IMR-90 (cell line): ENCODE results near the gene POMT2. TPM values are rescaled to one million over a fixed set of nuclear protein-coding genes. Genes with fewer than 3 reads are reported as not detected.
"Not testable (repeated sequence)": the region's sequence is repeated elsewhere in the genome, so short reads cannot be mapped to it uniquely, and the experiment has no call there.

Source experiments
- ATAC-seq: fragments of 200-7000 bp; cut with Tn5 transposase; 2 replicates; pipeline ENCODE4 v1.9.1; 2020; ENCODE audit warnings: low read depth, mild to moderate bottlenecking, moderate library complexity
- BruUV-seq: library from RNA; stranded (reverse); fragments of 400-500 nt; replicated peaks from 2 replicates; lab custom pipeline; 2021; lab: Mats Ljungman, UMichigan
- CTCF ChIA-PET: fragments of 300-600 bp; formaldehyde crosslinking; extraction: SDS; loops from one replicate; lab custom pipeline; 2021; ENCODE audit warnings: antibody characterized with exemption; lab: Yijun Ruan, JAX
- POLR2A ChIA-PET: fragments of 300-600 bp; sonication (Branson Sonifier 250); formaldehyde crosslinking; loops from one replicate; lab custom pipeline; 2022; ENCODE audit warnings: antibody characterized with exemption; ENCODE audit not compliant: unreplicated experiment; lab: Charles Lee
- DNase-seq: peaks from one replicate; pipeline ENCODE4 v3.0.0; 2013
- H2AFZ ChIP-seq: replicated peaks from 2 replicates; pipeline ENCODE3; 2013; ENCODE audit warnings: low read length, mild to moderate bottlenecking; ENCODE audit not compliant: poor library complexity
- H2AK5ac ChIP-seq: 2 replicates; pipeline ENCODE4 v1.6.1; 2013; ENCODE audit warnings: low read depth, low read length, inconsistent platforms
- H2AK9ac ChIP-seq: replicated peaks from 2 replicates; pipeline ENCODE3; 2013; ENCODE audit warnings: mild to moderate bottlenecking, low read depth, low read length, moderate library complexity; ENCODE audit not compliant: poor library complexity
- H2BK120ac ChIP-seq: 2 replicates; pipeline ENCODE4 v1.6.1; 2013; ENCODE audit warnings: low read depth, low read length, inconsistent platforms
- H2BK15ac ChIP-seq: 3 replicates; pipeline ENCODE4 v1.6.1; 2013; ENCODE audit warnings: low read depth, low read length, inconsistent platforms
- H2BK20ac ChIP-seq: 2 replicates; pipeline ENCODE4 v1.6.1; 2013; ENCODE audit warnings: low read depth, mild to moderate bottlenecking, inconsistent platforms, low read length, moderate library complexity
- H2BK5ac ChIP-seq: 2 replicates; pipeline ENCODE4 v1.6.1; 2013; ENCODE audit warnings: mild to moderate bottlenecking, low read depth, low read length, inconsistent platforms; ENCODE audit not compliant: poor library complexity, severe bottlenecking
- H3K14ac ChIP-seq: replicated peaks from 2 replicates; pipeline ENCODE4 v1.6.1; 2013; ENCODE audit warnings: low read depth, low read length, inconsistent platforms
- H3K18ac ChIP-seq: 2 replicates; pipeline ENCODE4 v1.6.1; 2013; ENCODE audit warnings: low read depth, low read length, control low read depth
- H3K23ac ChIP-seq: 2 replicates; pipeline ENCODE4 v1.6.1; 2013; ENCODE audit warnings: low read depth, low read length, inconsistent platforms
- H3K27ac ChIP-seq: 2 replicates; pipeline ENCODE4 v1.5.1; 2013; ENCODE audit warnings: mild to moderate bottlenecking, control low read depth, low read length; ENCODE audit not compliant: insufficient read depth
- H3K27me3 ChIP-seq: 2 replicates; pipeline ENCODE4 v1.6.1; 2013; ENCODE audit warnings: low read length; ENCODE audit not compliant: control insufficient read depth, insufficient read depth
- H3K36me3 ChIP-seq: 2 replicates; pipeline ENCODE4 v1.6.1; 2013; ENCODE audit warnings: low read length, mixed read lengths; ENCODE audit not compliant: control insufficient read depth, insufficient read depth
- H3K4ac ChIP-seq: 2 replicates; pipeline ENCODE4 v1.6.1; 2013; ENCODE audit warnings: low read depth, low read length, inconsistent platforms
- H3K4me1 ChIP-seq: 2 replicates; pipeline ENCODE4 v1.6.1; 2013; ENCODE audit warnings: low read length, mixed read lengths; ENCODE audit not compliant: control insufficient read depth, insufficient read depth
- H3K4me2 ChIP-seq: 2 replicates; pipeline ENCODE4 v1.6.1; 2013; ENCODE audit warnings: low read depth, mild to moderate bottlenecking, control low read depth, low read length, moderate library complexity
- H3K4me3 ChIP-seq: 2 replicates; pipeline ENCODE4 v1.5.1; 2013; ENCODE audit warnings: low read depth, mild to moderate bottlenecking, control low read depth, low read length, moderate library complexity; ENCODE audit not compliant: insufficient read depth
- H3K56ac ChIP-seq: 2 replicates; pipeline ENCODE4 v1.6.1; 2013; ENCODE audit warnings: low read length, inconsistent platforms; ENCODE audit not compliant: insufficient read depth; ENCODE audit errors: extremely low read depth
- H3K79me1 ChIP-seq, 2 experiments: 2 replicates each; pipeline ENCODE4 v1.6.1; 2013; ENCODE audit warnings: low read length in 2 of 2, inconsistent platforms in 1 of 2, low read depth in 1 of 2
- H3K9ac ChIP-seq: 2 replicates; pipeline ENCODE4 v1.6.1; 2013; ENCODE audit warnings: low read depth, low read length, control low read depth
- H3K9me1 ChIP-seq: 2 replicates; pipeline ENCODE4 v1.6.1; 2013; ENCODE audit warnings: low read length, inconsistent platforms; ENCODE audit not compliant: insufficient read depth
- H3K9me3 ChIP-seq: 2 replicates; pipeline ENCODE4 v1.6.1; 2013; ENCODE audit warnings: low read length; ENCODE audit not compliant: control insufficient read depth, insufficient read depth
- H4K20me1 ChIP-seq: 2 replicates; pipeline ENCODE4 v1.6.1; 2013; ENCODE audit warnings: low read length, inconsistent platforms; ENCODE audit not compliant: insufficient read depth
- H4K5ac ChIP-seq: 2 replicates; pipeline ENCODE4 v1.6.1; 2013; ENCODE audit warnings: mild to moderate bottlenecking, low read depth, low read length, control low read depth
- H4K8ac ChIP-seq, 2 experiments: 2 replicates each; pipeline ENCODE4 v1.6.1; 2013; ENCODE audit warnings: low read depth in 2 of 2, low read length in 2 of 2, control low read depth in 1 of 2, inconsistent platforms in 1 of 2
- H4K91ac ChIP-seq: 2 replicates; pipeline ENCODE4 v1.6.1; 2013; ENCODE audit warnings: low read depth, low read length, inconsistent platforms; ENCODE audit not compliant: insufficient read depth
- whole genome bisulfite sequencing, 2 experiments: methylation state at CpG; one replicate each; pipeline versions ENCODE4 v1.1.5 to v1.1.7; 2013; ENCODE audit warnings: missing lambda C conversion rate in 2 of 2; ENCODE audit not compliant: insufficient read length in 1 of 2; ENCODE audit errors: extremely low coverage in 2 of 2; 5-methylcytosine and 5-hydroxymethylcytosine counted together
- dilution Hi-C: fragments of 300-500 bp; cut with HindIII; formaldehyde crosslinking; loops from one replicate; pipeline ENCODE4 v1.14.3; 2018; ENCODE audit warnings: low sequenced_read_pairs; ENCODE audit not compliant: unreplicated experiment
- in situ Hi-C: fragments of 300-500 bp; cut with MboI; formaldehyde crosslinking; loops from 3 replicates; pipeline ENCODE4 v1.14.3; 2019; ENCODE audit warnings: low sequenced_read_pairs, inconsistent platforms, mixed read lengths
- intact Hi-C: fragments of 100-400 bp; cut with micrococcal nuclease; formaldehyde crosslinking; loops from 2 replicates; pipeline ENCODE4 v1.10.0; 2022
- polyA plus RNA-seq, 3 experiments: library from polyadenylated mRNA; depleted of rRNA; stranded (reverse); fragments of >200 nt; gene quantifications; 2 replicates each; pipeline ENCODE4 v1.2.3, GENCODE V29; 2012; ENCODE audit warnings: low replicate concordance in 1 of 3
- total RNA-seq: library from RNA; depleted of rRNA; stranded (reverse); fragments of >200 nt; gene quantifications from 2 replicates; pipeline ENCODE4 v1.2.3, GENCODE V29; 2012

POMT2 gene
- total and polyA plus RNA-seq, 2 of the 4 experiments (the other 2 are of a cell fraction): 6.5 to 13.0 TPM

GRCh38 chr14:77318756-77319155, 1.9 kb downstream of the POMT2 start:
- 90% methylated on average over 5 of the region's 11 CpGs; no CpG with 5 or more reads in 1 of the 2 experiments for WGBS, 2 experiments
- peaks cover 25 to 62% of the 10 kb centered on the region in 2 experiments for H3K79me1 ChIP-seq
- not testable (repeated sequence) for H4K20me1 ChIP-seq

More at GRCh38 chr14:77318756-77319155, 1.9 kb downstream of the POMT2 start:
- CTCF ChIA-PET: interaction anchor here (0.7 kb wide), 1 partner anchor 16 kb away, joined by 3 read pairs; no protein-coding TSS in a partner anchor
- DNase-seq, H3K23ac ChIP-seq, H2BK5ac ChIP-seq, intact Hi-C loops, H3K9me3 ChIP-seq, H3K18ac ChIP-seq, H4K91ac ChIP-seq, H3K4me2 ChIP-seq, H3K14ac ChIP-seq, H2BK20ac ChIP-seq, H3K56ac ChIP-seq, H3K4me3 ChIP-seq, H4K5ac ChIP-seq, H3K4ac ChIP-seq, POLR2A ChIA-PET, ATAC-seq, H3K9ac ChIP-seq, H2AK9ac ChIP-seq, H3K27ac ChIP-seq, BruUV-seq, H2AFZ ChIP-seq, H3K27me3 ChIP-seq, H3K36me3 ChIP-seq, dilution Hi-C loops, H2BK120ac ChIP-seq, H2BK15ac ChIP-seq, H4K8ac ChIP-seq, H2AK5ac ChIP-seq: not testable (repeated sequence)
- Histone ChIP-seq H3K4me1 (peaks cover 12% of the 10 kb centered on the region), H3K9me1 (peaks cover 19% of the 10 kb centered on the region; the same call in 1 of the 2 replicates)
- in situ Hi-C loops: loop anchor here (5.0 to 25.0 kb wide), 2 partner anchors 166 to 431 kb away; no protein-coding TSS in a partner anchor
